D721Med (cell line): ENCODE data around the gene MTFR1L.
"Not testable (repeated sequence)": the region's sequence is repeated elsewhere in the genome, so short reads cannot be mapped to it uniquely, and the experiment has no call there.

Experiments
- DNase-seq: peaks from one replicate; pipeline ENCODE4 v3.0.0; 2011; ENCODE audit warnings: low spot score; ENCODE audit not compliant: insufficient read length
- FAIRE-seq: peaks from 2 replicates; lab custom pipeline; 2011; peaks lifted over from hg19 to GRCh38; lab: Jason Lieb, UNC
- CTCF ChIP-seq: IDR thresholded peaks from 2 replicates; pipeline ENCODE4 v1.5.1; 2012; ENCODE audit warnings: mild to moderate bottlenecking, control low read depth; ENCODE audit not compliant: insufficient read depth; ENCODE audit errors: missing control alignments

Gene MTFR1L

DNA sequence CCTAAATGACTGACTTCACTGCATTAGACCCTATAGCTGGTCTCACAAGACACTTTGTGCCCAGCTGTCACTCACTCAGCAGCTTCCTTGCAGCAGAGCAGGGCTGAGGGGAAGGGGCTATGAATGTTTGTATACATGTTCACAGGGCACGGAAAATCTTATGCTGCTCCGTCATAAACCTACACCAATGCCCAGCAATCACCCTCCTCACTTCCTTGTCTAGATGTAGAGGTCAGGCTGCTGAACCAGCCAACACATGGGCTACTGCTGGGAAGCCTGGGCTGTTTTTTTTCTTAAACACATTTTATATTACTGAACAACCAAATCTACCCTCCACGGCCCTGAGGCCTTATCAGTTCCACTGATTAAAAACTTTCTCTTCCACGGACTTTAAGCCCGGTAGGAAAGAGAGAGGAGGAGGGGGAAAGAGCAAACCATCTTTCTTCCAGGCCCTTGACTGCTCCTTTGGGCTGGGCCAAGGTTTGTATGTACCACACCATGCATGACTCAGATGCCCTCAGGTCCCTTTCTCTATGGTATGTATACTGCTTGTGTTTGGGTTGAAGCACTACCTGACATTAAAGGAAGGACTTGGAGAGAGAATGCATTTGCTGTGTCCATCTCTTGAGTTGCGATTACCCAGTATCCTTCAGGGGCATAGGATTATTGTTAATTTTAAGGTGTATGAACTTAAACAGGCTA lies 12.7 kb downstream of the MTFR1L start:
- no peak for FAIRE-seq
- DNase-seq, result no peak
- TF ChIP-seq CTCF, result no peak

DNA sequence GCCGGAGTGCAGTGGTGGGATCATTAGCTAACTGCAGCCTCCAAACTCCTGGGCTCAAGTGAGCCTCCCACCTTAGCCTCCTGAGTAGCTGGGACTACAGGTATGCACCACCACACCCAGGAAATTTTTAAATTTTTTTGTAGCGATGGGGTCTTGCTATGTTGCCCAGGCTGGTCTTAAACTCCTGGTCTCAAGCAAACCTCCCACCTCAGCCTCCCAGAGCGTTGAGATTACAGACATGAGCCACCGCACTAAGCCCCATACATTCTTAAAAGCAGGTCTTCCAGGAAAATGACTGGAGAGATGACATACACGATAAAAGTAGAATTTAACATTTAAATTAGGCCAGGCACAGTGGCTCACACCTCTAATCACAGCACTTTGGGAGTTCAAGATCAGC lies 13.4 kb downstream of the MTFR1L start:
- no peak for FAIRE-seq
- DNase-seq, result no peak
- no peak for TF ChIP-seq CTCF

- DNase-seq, result no peak
- FAIRE-seq, result no peak
- TF ChIP-seq CTCF, result no peak
Measured at GRCh38 chr1:25834894-25835293, 15.1 kb downstream of the MTFR1L start.

GRCh38 chr1:25836695-25837094 lies 16.9 kb downstream of the MTFR1L start:
- FAIRE-seq (no peak), DNase-seq (no peak)
- no peak for TF ChIP-seq CTCF

DNA sequence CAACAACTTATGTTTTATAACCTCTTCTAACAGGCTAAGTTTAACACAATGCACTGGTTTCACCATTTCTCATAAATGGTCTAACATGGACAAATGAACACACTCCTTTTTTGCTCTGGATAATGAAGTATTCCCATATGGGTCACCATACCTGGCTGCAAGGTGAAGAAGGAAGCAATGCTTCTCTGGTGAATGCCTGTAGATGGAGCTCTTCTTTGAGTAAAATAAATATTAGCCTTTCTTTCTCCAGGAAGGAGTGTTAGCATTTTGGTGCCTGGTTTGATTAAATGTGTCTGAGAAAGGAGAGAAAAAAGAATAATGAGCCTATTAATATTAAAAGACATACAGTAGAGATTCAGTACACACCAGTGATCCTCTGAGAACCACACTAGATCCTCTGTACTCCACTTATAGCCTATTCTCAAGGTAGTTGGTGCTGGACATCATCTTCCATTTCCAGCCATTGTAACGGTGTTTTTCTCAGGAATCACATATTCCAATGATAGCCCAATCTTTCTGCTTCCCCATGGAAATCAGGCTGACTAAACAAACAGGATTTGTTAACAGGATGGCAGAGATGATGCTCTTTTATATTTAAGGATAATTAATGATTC lies 17.6 kb downstream of the MTFR1L start:
- FAIRE-seq (no peak), DNase-seq (no peak)
- TF ChIP-seq CTCF, result peak; percentile 14

GRCh38 chr1:25839808-25840207 lies 20.1 kb downstream of the MTFR1L start:
- FAIRE-seq, DNase-seq: not testable (repeated sequence)

DNA sequence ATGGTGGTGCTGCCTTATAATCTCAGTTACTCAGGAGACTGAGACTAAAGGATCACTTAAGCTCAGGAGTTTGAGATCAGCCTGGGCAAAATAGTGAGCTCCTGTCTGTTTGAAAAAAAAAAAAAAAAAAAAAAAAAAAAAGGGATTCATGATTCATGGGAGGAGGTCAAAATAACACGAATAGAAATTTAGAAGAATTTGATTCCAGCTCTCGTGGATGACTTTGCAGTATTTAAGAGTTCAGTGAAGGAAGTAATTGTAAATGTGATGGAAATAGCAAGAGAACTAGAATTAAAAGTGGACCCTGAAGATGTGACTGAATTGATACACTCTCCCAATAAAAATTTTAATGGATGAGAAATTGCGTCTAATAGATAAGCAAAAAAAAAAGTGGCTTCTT lies 23.7 kb downstream of the MTFR1L start:
- TF ChIP-seq CTCF, result no peak
- DNase-seq (no peak), FAIRE-seq (no peak)
